Bronchial smooth muscle cell (primary cell): ENCODE measurements around the gene ZC3H7A. TPM values are rescaled to one million over a fixed set of nuclear protein-coding genes. Genes with fewer than 3 reads are reported as not detected.

Experiments used
- total RNA-seq: library from RNA; depleted of rRNA; stranded (reverse); fragments of >200 nt; gene quantifications from 2 replicates; pipeline ENCODE4 v1.2.1, GENCODE V29; 2014

The ZC3H7A gene, protein sequence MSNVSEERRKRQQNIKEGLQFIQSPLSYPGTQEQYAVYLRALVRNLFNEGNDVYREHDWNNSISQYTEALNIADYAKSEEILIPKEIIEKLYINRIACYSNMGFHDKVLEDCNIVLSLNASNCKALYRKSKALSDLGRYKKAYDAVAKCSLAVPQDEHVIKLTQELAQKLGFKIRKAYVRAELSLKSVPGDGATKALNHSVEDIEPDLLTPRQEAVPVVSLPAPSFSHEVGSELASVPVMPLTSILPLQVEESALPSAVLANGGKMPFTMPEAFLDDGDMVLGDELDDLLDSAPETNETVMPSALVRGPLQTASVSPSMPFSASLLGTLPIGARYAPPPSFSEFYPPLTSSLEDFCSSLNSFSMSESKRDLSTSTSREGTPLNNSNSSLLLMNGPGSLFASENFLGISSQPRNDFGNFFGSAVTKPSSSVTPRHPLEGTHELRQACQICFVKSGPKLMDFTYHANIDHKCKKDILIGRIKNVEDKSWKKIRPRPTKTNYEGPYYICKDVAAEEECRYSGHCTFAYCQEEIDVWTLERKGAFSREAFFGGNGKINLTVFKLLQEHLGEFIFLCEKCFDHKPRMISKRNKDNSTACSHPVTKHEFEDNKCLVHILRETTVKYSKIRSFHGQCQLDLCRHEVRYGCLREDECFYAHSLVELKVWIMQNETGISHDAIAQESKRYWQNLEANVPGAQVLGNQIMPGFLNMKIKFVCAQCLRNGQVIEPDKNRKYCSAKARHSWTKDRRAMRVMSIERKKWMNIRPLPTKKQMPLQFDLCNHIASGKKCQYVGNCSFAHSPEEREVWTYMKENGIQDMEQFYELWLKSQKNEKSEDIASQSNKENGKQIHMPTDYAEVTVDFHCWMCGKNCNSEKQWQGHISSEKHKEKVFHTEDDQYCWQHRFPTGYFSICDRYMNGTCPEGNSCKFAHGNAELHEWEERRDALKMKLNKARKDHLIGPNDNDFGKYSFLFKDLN
- 27.9 and 35.5 TPM in 2 replicates for total RNA-seq

DNA sequence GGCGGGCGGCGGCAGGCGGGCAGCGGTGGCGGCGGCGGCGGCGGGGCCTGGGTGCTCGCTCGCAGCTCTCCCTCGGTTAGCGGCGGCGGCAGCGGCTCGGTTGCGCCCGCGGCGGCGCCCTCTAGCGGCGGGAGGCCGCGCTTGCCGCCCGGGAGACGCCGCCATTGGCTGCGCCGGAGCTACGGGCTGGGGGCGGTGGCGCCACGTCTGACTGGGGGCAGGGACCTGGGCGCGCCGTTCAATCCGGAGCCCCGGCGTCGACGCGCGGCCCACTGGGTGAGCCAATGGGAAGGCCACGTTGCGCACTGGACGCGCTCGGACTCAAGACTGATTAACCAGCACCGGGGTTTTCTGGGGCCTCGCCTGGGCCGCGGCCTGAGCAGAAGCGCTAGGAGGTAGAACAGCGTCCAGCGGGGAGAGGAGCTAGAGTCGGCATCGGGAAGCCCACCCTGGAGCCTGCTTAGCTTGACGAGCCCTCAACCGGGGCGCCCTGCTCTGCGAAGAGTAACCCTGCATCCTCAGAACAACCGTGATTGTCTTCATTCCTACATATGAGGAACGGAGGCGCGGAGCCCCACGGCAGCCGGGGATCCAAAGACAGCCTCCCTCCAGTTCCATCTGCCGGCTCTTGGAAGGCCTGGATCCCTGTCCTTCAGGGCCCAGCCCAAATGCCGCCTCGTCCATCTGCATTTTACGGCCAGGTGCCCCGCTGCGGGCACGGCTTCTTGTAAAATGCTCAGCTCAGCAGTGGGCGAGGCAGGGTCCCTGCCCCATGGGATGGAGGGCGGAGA lies at the start of gene ZC3H7A:
Gene ZC3H7A (minus strand): TSS at position 93 of the 791 bp plus-strand sequence. CDS start 14,904 bp downstream, outside the sequence.

DNA sequence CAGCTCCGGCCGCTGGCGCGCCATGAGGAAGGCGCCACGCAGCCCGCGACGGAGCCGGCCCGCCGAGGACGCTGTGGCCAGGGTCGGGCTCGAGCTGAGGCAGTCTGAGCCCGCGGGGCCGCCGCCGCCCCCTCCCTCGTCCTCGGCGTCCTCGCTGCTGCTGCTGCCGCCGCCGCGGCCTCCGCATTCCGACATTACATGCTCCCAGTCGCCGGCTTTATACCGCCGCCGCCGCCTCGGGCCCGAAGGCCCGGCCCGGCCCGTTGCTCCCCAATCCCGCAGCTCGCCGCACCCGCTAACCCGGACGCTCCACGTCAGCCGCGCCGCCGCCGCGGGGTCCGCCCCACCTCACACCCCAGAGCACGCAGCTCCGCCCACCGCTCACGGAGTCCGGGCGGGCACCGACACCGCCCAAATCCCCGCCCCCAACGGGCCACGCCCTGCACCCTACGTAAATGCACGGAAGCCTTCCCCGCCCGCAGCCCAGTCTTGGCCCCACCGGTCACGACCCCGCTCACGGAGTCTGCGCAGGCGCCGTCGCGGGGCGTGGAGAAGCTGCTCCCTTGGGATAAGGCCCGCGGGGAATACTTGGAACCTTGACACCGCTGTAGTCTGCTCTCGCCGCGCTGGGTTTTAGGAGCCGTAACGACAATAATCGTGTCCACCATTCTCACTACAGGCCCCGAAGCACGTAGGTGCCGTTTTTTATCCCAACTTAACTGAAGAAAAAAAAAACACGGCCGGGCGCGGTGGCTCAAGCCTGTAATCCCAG lies 54.3 kb downstream of the ZC3H7A start, which contains the start of gene TXNDC11:
Gene TXNDC11 (minus strand): TSS at position 322 of the 772 bp plus-strand sequence. CDS start 127 bp downstream, at position 195.

Other genes starting within 250 kb of the ZC3H7A start
- gene LITAF, start 210.3 kb downstream of the ZC3H7A start, total RNA-seq = 61.3 and 76.0 TPM in 2 replicates
- 13.9 and 20.2 TPM in 2 replicates for gene SNN, start 128.8 kb downstream of the ZC3H7A start, total RNA-seq
- 14.3 and 17.2 TPM in 2 replicates for gene TXNDC11, start 54.4 kb downstream of the ZC3H7A start, total RNA-seq
- gene RSL1D1, start 54.3 kb upstream of the ZC3H7A start, total RNA-seq = 37.2 and 41.5 TPM in 2 replicates
- gene GSPT1, start 118.7 kb upstream of the ZC3H7A start, total RNA-seq = 27.4 and 41.1 TPM in 2 replicates
- 4.6 and 6.1 TPM in 2 replicates for gene NPIPB2, start 144.8 kb upstream of the ZC3H7A start, total RNA-seq
- not detected in 2 replicates for gene TNFRSF17, start 168.0 kb upstream of the ZC3H7A start, total RNA-seq
- gene SNX29, start 179.5 kb upstream of the ZC3H7A start, total RNA-seq = 17.0 and 27.2 TPM in 2 replicates